GM21447 (cell line): ENCODE data around the gene ARPIN.
"Not testable (repeated sequence)": the region's sequence is repeated elsewhere in the genome, so short reads cannot be mapped to it uniquely, and the experiment has no call there.

Experiments used
- ATAC-seq: cut with Tn5 transposase; IDR thresholded peaks from one replicate; pipeline ENCODE4 v1.9.1; 2021; ENCODE audit not compliant: unreplicated experiment

Gene ARPIN

DNA sequence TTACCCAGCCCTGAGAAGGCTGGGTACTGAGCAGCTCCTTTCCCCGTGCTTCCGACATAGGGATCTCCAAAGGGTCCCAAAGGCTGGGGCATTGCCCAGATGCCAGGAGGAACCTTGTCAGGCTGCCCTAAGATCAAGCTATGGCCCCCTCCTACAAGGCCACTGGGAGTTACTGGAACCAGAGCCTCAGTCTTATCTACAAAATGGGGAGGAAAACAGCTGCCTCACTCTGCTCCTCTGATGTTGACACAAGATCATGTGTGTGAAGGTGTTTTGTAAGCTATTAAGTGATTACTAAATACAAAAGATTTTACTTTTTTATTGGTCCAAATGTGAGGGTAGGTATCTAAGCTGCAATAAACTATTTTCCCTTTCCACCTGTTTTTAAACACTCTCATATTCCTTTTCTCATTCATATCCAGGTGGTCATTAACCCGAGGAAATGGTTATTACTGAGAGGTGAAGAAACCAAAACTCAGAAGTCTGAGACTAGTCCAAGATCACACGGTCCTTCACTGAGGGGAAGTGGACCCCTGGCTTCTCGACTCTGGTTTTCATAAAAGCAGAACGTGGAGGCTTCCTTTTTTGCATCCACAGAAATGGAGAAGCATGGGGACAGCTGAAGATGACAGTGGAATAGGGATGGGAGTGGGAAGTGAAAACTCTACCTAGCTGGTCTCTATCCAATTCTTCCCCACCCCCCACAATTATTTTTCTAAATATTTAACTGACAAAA lies 1.7 kb downstream of the ARPIN start:
- ATAC-seq, result no peak

DNA sequence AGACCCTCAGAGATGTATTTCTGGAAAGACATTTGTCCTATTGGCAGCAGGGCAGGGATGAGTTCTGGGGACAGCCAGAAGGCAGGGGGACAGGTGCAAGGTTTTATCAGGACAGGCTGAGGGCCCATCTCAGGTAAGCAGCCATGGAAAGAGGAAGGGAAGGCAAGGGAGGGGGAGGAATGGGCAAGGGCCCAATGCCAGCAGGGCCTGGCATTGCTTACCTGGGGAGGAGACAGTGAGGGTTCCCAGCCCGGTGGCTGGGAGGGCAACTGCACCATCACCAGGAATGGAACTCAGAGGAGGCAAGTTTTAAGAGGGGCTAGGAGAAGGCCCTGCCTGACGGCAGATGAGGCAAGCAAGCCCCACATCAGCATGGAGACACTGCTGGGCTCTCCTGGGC lies 3.1 kb downstream of the ARPIN start:
- ATAC-seq, result no peak

GRCh38 chr15:89908226-89908625 lies 4.5 kb downstream of the ARPIN start:
- ATAC-seq, result no peak

- no peak for ATAC-seq
Observed at GRCh38 chr15:89907289-89907688, 5.5 kb downstream of the ARPIN start.

- no peak for ATAC-seq
Observed at GRCh38 chr15:89905846-89906378, 6.8 kb downstream of the ARPIN start.

- ATAC-seq, result no peak
Observed at GRCh38 chr15:89904519-89904918, 8.2 kb downstream of the ARPIN start.

DNA sequence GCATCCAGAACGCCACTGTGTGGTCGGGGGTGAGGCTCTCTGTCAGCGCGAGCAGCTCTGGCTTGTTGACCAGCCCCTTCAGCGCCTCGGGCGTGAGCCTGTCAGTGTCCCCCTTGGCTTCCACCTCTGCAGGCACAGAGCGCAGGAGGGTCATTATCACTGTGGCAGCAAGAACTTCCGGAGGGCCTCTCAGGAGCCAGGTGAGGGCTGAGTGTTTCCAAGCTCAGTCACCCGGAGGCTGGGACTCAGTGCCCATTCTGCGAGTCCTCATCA lies 9.0 kb downstream of the ARPIN start:
- ATAC-seq, result no peak

- no peak for ATAC-seq
Observed at GRCh38 chr15:89903015-89903857, 9.5 kb downstream of the ARPIN start.

- ATAC-seq, result no peak
Observed at GRCh38 chr15:89900849-89901248, 11.9 kb downstream of the ARPIN start.

- no peak for ATAC-seq
Observed at GRCh38 chr15:89899951-89900567, 12.7 kb downstream of the ARPIN start.

DNA sequence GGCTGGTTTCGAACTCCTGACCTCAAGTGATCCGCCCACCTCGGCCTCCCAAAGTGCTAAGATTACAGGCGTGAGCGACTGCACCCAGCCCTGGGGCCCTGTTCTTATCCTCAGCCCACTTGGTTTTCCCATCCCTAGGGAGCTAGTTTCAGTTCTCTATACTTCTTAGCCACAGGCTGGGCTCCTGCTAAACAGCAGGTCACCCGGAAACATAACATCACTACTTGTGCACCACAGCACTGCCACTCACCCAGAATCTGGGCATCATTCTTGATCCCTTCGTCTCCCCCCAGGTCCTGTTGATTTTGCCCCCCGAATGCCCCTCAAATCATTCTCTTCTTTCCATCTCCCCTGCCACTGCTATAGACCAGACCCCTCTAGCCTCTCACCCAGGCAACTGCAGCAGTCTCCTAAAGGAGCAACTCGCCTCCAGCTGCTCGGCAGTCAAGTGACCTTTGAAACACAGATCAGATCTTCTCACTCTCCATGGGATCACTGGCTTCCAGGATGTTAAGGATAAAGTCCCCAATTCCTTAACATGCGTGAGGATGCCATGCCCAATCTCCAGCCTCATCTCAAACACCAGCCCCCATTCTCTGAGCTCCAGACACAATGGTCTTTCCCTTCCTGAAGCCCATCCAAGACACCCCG lies 13.3 kb downstream of the ARPIN start:
- ATAC-seq, result no peak

DNA sequence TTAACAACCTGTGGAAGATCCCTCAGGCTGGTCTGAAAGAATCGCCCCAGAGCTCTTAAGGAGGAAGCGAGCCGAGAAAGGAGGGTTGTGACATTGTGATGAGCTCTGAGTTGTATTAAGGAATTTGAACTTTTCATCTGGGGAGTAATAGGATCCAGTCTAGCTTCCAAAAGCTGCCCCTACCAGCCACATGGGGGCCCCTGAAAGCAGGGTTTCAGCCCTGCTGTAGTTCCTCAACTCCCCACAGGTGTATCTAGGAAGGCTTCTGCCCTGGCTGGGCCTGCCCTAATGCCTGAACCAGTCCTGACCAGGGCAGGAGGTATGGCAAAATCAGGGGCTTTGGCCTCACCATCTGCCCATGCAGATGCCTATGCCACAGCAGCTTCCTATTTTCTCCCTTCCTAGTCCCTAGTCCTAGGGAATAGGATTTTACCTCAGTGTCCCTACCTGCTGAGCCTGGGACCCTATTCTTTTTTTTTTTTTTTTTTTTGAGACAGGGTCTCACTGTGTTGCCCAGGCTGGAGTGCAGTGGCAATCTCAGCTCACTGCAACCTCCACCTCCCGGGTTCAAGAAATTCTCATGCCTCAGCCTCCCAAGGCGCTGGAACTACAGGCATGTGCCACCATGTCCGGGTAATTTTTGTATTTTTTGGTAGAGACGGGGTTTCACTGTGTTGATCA lies 14.0 kb downstream of the ARPIN start:
- ATAC-seq, result no peak

DNA sequence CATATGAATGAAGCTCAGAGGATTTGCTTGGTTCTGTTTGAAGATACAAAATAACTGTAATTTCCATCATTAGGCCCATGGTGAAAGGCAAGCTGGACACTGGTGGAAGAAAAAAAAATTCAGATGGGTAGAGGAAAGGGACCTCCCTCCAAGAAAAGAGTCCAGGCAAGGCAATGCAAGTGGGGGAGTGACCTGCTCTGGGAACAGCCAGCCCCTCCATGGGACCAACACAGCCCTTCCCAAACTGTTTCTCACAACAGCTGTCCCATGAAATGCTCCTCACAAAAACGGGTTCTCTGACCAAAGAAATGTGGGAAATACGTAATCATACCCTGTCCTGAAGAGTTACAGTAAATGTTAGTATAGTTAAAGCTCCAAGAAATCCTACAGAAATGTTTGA lies 14.6 kb downstream of the ARPIN start:
- no peak for ATAC-seq

DNA sequence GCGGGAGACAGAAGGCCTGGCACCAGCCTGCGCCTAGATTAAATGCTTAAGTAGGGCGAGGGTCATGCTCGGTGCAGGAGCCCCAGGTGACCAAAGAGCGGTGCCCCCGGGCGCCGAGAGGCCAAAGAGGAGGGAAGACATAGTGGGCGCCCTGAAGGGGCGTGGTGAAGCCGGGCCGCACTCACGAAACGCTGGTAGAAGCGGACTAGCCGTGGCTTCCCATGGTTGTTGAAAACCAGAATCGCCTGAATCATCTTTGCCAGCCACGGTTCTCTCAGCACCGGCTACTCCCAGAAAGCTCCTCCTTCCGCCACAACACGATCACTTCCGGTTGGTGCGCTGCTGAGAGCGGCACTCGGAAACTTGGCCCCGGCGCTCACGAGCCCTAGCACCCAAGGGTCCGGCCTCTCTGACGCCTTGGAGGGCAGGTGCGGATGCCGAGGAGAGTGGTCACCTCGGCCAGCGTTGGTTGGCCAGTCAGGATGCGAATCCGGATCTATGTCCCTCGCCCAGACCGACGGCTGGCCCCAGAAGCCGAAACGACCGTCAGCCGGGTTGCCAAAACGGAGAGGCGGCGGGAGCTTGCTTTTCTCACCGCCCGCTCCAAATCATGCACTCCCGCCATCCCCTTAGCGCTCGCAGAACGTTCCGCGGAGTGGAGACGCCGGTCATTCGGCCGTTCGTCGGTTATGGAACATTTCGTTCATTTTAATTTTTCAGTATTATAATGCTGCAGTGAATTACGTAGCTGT lies 18.9 kb downstream of the ARPIN start, which contains the start of gene AP3S2:
Gene AP3S2, minus strand, starts transcription at position 299 of the 752 bp plus-strand sequence. Its CDS starts 45 bp downstream, at position 254.
- peak; percentile 90 for ATAC-seq

DNA sequence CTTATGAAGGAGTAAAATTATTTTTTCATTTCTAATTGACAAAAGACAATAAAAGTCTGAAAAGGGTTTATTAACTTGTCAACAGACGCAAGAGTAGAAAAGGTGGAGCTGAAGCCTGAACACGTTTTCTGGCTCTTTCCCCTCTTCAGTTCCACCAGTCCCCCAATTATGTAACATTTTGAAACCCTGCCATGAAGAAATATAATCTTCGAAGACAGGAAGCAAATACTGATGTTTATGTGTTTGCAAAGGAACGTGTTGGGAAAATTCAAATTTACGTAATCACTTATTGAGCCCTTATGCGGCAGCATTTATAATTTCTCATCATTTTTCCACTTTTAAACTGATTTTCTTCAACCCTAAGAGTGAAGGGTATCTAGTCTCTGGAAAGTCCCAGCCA lies 19.7 kb downstream of the ARPIN start:
- ATAC-seq, result no peak

GRCh38 chr15:89888214-89888804 lies 24.4 kb downstream of the ARPIN start:
- no peak for ATAC-seq

GRCh38 chr15:89885611-89886010 lies 27.1 kb downstream of the ARPIN start:
- ATAC-seq, result no peak

DNA sequence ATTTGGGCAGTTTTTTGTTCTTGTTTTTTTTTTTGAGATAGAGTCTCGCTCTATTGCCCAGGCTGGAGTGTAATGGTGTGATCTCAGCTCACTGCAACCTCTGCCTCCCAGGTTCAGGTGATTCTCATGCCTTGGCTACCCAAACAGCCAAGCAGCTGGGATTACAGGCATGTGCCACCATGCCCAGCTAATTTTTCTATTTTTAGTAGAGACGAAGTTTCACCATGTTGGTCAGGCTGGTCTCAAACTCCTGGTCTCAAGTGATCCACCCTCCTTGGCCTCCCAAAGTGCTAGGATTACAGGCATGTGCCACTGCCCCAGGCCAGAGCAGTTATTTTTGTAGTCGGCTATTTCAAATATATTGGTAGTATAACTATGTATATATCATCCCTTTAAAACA lies 27.6 kb downstream of the ARPIN start:
- ATAC-seq, result not testable (repeated sequence)

DNA sequence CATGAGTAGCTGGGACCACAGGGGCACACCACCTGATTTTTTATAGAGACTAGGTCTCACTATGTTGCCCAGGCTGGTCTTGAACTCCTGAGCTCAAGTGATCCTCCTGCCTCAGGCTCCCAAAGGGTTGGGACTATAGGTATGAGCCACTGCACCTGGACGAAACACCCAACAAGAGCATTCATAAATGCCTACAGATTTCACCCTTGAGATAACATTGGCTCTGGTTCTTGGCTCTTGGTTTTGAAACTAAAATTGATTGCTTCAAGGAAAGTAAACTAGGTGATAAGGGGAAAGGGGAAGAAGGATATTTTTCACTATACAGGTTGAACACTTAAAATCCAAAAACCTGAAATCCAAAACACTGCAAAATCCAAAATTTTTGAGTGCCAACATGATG lies 29.2 kb downstream of the ARPIN start:
- ATAC-seq, result no peak

DNA sequence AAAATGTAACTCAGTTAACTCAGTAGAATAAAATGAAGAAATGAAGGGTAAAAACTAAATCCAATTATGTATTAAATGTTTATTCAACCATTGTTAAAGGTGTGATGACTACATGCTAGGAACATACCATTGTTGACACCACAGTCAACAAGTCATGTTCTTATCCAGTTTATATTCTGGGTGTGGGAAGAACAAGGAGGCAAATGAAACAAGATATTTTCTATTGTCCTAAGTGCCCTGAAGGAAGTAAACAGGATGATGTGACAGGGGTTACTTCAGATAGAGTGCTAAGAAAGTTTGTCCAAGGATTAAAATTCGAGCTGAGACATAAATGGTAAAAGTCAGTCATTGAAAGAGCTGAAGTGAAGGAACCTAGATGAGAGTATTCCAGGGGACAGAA lies 32.0 kb downstream of the ARPIN start:
- ATAC-seq, result no peak
